ENCODE results near the gene CFAP73. TPM values are rescaled to one million over a fixed set of nuclear protein-coding genes. Genes with fewer than 3 reads are reported as not detected.

The CFAP73 gene
- total RNA-seq, 4 donors from 2014 or later = 0.26 TPM; not detected in 3

GRCh38 chr12:113128802-113129663, 20.5 kb upstream of the CFAP73 start:
- Histone ChIP-seq H3K4me1 (peaks cover 0 to 12% (median 0%) of the 10 kb centered on the region in 3 donors), H3K27me3 (peaks cover 0 to 38% (median 0%) of the 10 kb centered on the region in 4 donors), H3K9me3 (no peaks in the 10 kb centered on the region), H3K36me3 (peaks cover 0 to 10% (median 0%) of the 10 kb centered on the region in 3 donors), H3K27ac (no peak overlapping the region), H3K4me3 (no peak overlapping the region)
- TF ChIP-seq CTCF (IDR thresholded peaks at IDR 0.05) = no peak
- WGBS, 2 donors = 55 to 63% methylated on average over 5 to 9 of the region's 9 CpGs
- no peak for DNase-seq
- intact Hi-C loops (cut with DNase I) = no loop called here

- Histone ChIP-seq H3K27ac (no peak overlapping the region), H3K36me3 (peaks cover 0 to 10% (median 0%) of the 10 kb centered on the region in 3 donors), H3K27me3 (peaks cover 0 to 47% (median 0%) of the 10 kb centered on the region in 4 donors), H3K4me1 (peaks cover 0 to 12% (median 0%) of the 10 kb centered on the region in 3 donors), H3K4me3 (no peak overlapping the region), H3K9me3 (no peaks in the 10 kb centered on the region)
- intact Hi-C loops (cut with DNase I) = no loop called here
- 60 to 78% methylated on average over 7 to 13 of the region's 17 CpGs for WGBS, 2 donors
- DNase-seq = no peak
- no peak for TF ChIP-seq CTCF (IDR thresholded peaks at IDR 0.05)
- no peak for TF ChIP-seq POLR2A (IDR thresholded peaks at IDR 0.05)
Observed at GRCh38 chr12:113129664-113130456, 19.7 kb upstream of the CFAP73 start.

- WGBS, 2 donors = 44 to 60% methylated on average over 1 to 5 of the region's 18 CpGs
- intact Hi-C loops (cut with DNase I) = no loop called here
- Histone ChIP-seq H3K4me1 (peaks cover 0 to 19% (median 2%) of the 10 kb centered on the region in 3 donors), H3K9me3 (no peaks in the 10 kb centered on the region), H3K36me3 (peaks cover 0 to 6% (median 0%) of the 10 kb centered on the region in 3 donors), H3K4me3 (no peak overlapping the region), H3K27ac (no peak overlapping the region), H3K27me3 (peaks cover 0 to 54% (median 1%) of the 10 kb centered on the region in 4 donors)
- TF ChIP-seq POLR2A (IDR thresholded peaks at IDR 0.05) (no peak), CTCF (IDR thresholded peaks at IDR 0.05) (no peak)
- DNase-seq = no peak
Observed at GRCh38 chr12:113130457-113131135, 18.9 kb upstream of the CFAP73 start.

- TF ChIP-seq POLR2A (IDR thresholded peaks at IDR 0.05) (no peak), CTCF (IDR thresholded peaks at IDR 0.05) (no peak)
- Histone ChIP-seq H3K4me3 (no peak overlapping the region), H3K27me3 (peaks cover 0 to 63% (median 1%) of the 10 kb centered on the region in 4 donors), H3K9me3 (no peaks in the 10 kb centered on the region), H3K27ac (no peak overlapping the region), H3K36me3 (no peaks in the 10 kb centered on the region), H3K4me1 (peaks cover 0 to 29% (median 7%) of the 10 kb centered on the region in 3 donors)
- 63% methylated on average over 1 of the region's 1 CpG for WGBS, 2 donors
- intact Hi-C loops (cut with DNase I) = no loop called here
- DNase-seq = no peak
Observed at GRCh38 chr12:113131556-113131955, 18.0 kb upstream of the CFAP73 start.
